ENCODE results near the gene EPHB6.

Gene EPHB6

DNA sequence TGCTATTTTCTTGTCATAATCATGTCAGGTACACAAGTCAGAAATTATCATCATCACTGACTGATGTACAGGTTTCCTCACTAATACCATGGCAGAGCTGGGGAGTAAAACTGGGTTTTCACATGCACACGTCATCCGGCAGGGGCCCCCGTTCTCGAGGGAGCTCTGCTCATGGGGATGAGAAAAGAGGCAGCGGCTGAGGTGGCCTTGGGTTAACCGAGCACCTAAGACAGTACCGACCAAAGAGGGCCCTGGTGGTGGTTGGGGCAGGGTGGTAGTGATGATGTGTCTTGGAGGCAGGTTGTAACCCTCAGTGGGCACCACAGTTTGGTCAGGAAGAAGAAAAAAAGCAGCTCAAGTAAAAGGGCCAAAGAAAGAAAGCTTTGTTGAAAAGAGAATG is 42.8 kb downstream of the EPHB6 start:
- DNase-seq (ENCODE audit: low spot score): no peak

DNA sequence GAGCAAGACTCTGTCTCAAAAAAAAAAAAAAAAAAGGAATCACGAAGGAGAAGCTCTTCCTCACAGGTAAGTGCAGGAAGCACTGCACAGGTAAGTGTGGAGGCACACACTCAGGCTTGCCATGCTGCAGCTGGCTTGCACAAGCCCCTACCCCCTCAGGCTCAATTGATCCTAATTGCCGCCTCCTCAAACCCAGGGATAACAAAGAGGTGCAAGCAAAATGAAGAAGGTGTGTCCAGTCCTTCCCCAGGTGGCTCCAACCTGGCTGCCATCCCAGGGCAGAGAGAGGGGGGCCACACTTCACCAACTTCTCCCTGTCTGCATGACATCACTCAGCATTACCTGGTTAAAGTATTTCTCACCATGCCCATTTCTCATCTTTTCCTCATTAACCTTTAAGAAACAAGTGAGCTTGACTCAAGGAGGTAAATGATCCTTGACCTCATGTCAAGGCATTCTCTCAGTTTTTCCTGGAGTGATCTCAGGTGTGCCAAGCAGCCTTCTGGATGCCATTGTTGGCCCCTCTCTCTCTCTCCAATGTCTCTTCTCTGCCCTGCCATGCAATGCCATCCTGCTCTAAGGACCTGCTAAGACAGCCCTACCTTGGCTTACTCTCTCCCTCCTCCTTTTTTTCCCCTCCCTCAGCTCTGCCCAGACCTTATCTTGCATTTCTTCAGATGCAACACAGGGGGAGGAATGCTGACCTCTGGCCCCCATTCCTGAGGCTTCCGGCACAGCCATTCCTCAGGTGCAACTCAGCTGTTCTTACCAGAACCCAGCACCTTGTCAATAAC is 43.7 kb downstream of the EPHB6 start:
- DNase-seq (ENCODE audit: low spot score): no peak

DNA sequence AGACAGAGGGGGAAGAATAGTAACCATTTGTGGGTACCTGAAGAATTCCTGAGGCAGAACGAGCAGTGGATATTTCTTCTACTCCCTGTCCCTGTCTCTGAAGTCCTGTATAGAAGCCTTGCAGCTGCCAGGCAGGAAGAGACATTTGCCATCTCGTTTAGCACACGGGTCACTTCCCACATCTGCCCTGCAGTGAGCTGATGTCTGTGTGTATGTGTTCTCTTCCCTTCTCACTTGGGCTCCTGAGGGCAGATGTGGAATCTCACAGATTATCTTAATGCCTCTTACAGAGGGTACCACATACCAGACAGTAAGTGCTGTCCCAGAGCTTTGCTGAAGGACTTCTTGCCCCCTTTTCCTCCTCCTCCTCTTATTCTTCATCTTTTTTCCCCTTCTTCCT is 44.8 kb downstream of the EPHB6 start:
- no peak for DNase-seq (ENCODE audit: low spot score)

GRCh38 chr7:142901426-142902259 is 46.8 kb downstream of the EPHB6 start:
- DNase-seq (ENCODE audit: low spot score): no peak

GRCh38 chr7:142904128-142904527 is 49.3 kb downstream of the EPHB6 start:
- no peak for DNase-seq (ENCODE audit: low spot score)

- DNase-seq (ENCODE audit: low spot score): no peak
Observed at GRCh38 chr7:142905759-142906158, 50.9 kb downstream of the EPHB6 start.

DNA sequence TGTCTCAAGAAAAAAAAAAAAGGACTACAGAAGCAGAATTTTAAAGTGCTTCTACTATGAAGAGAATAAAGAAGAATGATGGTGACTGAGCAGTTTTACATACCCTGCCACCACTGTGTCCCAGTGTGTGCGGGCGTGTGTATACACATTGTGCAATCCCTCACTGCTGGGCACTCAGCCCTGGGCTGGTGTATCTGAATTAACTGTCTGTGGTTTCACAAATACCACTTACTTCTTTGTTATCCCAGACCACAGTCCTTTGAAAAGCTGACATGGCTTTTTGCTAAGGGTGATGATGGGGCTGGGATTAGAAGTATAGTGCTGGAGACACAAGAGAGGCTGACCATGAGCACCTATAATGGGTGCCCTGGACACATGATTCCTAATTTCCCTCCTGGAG is 51.8 kb downstream of the EPHB6 start:
- no peak for DNase-seq (ENCODE audit: low spot score)

DNA sequence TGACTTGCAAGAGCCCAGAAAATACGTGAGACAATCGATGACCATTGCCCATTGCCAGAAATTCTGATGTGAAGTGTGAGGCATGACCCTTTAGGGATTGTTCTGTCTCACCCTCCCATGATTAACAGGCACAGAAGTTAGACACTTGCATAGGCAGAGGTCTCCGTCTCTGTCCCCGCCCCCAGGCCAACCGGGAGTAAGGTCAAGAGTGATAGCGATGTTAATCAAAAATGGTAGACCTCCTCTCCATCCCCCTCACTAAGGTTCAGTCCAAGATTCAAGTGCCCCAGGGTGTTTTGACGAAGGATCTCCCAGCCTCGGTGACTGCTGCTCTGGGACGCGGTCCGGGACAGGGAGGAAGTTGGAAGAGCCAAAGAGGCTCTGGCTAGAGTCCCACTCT is 53.4 kb downstream of the EPHB6 start:
- no peak for DNase-seq (ENCODE audit: low spot score)

DNA sequence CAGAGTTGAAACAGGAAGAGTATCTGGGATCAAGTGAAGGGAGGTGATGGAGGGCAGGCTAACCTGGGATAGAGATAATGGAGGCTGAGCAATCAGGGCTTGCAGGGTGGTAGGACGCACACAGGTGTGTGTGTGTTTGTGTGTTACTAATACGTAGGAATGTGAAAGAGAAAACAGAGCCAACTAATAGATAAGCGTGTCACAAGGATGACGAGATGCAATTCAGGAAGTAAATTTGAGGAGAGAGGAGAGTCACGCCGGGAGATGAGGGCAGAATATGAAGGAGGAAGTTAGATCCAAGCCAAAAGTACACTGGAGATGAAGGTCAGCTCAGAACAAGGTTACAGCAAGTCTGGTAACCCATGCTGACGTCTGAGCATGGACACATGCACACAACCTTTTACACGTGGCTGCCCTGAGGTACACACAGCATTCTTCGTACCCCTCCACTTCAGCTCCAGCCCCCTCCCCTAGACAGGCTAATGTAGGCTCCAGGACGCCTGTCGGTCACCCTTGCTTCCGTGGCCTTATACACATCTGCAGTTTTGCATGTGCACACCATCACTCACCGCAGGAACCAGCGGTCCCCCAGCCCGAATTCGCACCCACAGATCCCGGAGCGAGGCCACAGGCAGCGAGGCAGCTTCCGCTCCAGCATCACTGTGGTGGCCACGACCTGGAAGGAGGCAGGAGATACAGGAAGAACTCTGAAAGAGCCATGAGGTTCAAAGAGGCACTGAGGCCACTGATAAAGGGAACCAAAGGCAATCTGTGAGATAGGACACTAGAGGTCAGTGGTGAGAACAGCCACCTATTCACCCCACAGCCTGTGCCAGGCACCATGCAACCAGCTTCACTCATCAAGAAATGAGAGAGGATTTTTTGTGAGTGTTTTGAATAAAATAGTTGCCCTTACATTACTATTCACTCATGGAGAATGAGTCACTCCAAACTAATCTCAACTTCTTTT is 54.3 kb downstream of the EPHB6 start:
- no peak for DNase-seq (ENCODE audit: low spot score)

- no peak for DNase-seq (ENCODE audit: low spot score)
Observed at GRCh38 chr7:142910031-142910433, 55.2 kb downstream of the EPHB6 start.

GRCh38 chr7:142910481-142910880 is 55.6 kb downstream of the EPHB6 start:
- no peak for DNase-seq (ENCODE audit: low spot score)

DNA sequence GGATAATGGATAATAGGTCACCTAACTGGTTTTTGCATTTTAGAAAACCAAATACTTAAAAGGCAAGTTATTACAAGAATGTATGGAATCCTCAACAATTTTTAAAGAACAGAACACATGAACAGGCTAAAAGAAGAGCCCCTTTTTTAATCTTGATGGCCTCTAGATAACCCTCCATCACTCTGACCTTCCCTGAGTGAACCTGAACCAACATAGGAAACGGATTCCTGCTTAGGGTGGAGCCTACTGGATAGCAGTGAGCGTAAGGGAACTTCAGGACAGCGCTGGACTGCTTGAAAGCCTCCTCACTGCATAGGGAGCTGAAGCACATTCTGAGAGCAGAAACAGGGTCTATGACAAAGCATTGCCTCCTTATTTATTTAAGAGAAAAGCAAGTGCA is 58.2 kb downstream of the EPHB6 start:
- no peak for DNase-seq (ENCODE audit: low spot score)

DNA sequence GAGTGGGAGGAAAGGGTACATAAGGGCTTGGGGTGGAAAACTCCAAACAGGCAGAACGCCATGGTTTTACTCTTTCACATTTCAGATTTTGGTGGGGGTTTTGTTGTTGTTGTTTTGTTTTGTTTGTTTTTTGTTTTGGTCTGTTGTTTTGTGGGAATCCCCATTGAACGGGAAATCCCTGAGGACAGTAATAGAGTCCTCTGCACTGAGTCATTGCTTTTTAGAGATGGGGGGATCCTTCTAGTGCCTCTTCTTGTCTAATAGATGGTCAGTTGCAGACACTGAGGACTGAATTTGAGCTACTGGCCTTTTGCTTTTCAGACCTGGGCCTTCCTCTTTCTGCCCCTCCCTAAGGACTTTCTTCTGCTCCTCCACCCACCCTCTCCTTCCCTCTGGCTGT is 58.7 kb downstream of the EPHB6 start:
- no peak for DNase-seq (ENCODE audit: low spot score)

DNA sequence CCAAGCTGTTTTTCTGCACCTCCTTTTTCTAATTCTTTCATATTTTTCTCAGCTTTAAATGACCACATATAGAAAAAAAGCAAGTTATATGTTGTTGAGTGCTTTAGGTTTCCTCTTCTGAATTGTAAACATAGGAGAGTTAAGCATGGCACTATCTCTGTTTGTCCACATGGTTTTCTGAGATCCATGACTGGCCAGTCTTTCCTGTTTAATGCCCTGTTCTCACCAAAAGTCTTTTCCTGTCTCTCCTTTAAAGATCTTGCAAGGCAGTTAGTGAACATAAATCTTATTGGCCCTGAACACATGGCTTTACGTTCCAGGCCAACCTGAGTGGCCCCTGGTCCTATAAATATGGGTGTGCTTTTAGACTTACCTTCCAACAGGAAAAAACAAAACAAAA is 59.2 kb downstream of the EPHB6 start:
- no peak for DNase-seq (ENCODE audit: low spot score)

- no peak for DNase-seq (ENCODE audit: low spot score)
Observed at GRCh38 chr7:142915315-142915714, 60.4 kb downstream of the EPHB6 start.

DNA sequence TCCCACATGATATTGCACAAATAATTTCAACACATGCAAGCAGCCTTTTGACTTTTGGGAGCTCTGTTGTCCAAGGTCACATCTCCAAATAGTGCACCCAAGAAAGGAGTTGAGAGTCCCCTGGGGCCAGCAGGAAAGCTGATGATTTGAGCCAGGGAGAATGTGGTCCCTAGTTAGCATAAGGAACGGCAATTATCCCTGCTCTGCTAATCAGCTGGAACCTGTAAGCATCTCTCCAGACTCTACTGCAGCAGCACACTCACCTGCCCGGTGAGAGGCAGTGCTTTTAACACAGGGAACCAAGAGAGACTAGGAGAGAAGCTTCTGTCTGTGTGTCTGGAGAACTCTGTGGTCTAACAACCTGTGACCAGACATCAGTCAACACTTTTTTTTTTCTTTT is 61.6 kb downstream of the EPHB6 start:
- no peak for DNase-seq (ENCODE audit: low spot score)

- no peak for DNase-seq (ENCODE audit: low spot score)
Observed at GRCh38 chr7:142917447-142917846, 62.6 kb downstream of the EPHB6 start.

GRCh38 chr7:142918901-142919300 is 64.0 kb downstream of the EPHB6 start:
- no peak for DNase-seq (ENCODE audit: low spot score)

DNA sequence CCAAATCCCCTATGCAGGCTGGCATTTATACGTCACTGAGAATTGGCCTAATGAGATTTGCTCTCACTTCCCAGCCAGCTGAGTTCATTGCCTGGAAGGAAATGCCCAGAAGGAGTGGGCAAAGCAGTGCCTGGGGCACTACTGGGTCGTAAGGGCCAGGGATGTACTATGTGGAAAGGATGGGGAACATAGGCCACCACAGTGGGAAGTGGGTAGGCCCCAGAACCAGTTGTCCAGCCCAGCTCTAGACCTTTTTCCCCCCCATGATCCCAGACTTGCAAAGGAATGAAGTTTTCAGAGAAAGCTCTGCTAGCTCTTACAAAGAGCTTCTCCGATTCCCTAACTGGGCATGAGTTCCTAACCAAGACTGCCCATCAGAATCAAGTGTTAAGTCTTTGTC is 64.8 kb downstream of the EPHB6 start:
- no peak for DNase-seq (ENCODE audit: low spot score)
